Esophagus muscularis mucosa (tissue), 4 donors: Measurements from ENCODE around the gene UBE2V1. TPM values are rescaled to one million over a fixed set of nuclear protein-coding genes. Genes with fewer than 3 reads are reported as not detected.

Source experiments
- DNase-seq: peaks from one replicate; pipeline ENCODE4 v3.0.0-alpha.2; 2017; ENCODE audit errors: extremely low spot score
- H3K27ac ChIP-seq, 4 donors: fragments of 200-600 bp; sonication (generic); replicated peaks in 1 of 4; 1 replicate in 3 of 4; 2 replicates in 1 of 4; pipeline ENCODE4 v1.5.1; 2016 to 2019; ENCODE audit warnings: mild to moderate bottlenecking in 1 of 4
- H3K27me3 ChIP-seq, 4 donors: fragments of 200-600 bp; sonication (generic); one replicate each; pipeline versions ENCODE4 v1.5.1 to v1.6.0; 2016 to 2019
- H3K36me3 ChIP-seq, 4 donors: fragments of 200-600 bp; sonication (generic); one replicate each; pipeline ENCODE4 v1.5.1; 2016 to 2019
- H3K4me1 ChIP-seq, 4 donors: fragments of 200-600 bp; sonication (generic); one replicate each; pipeline ENCODE4 v1.5.1; 2016 to 2019
- H3K4me3 ChIP-seq, 4 donors: fragments of 200-600 bp; sonication (generic); 1 replicate in 2 of 4; 2 replicates in 2 of 4; pipeline ENCODE4 v1.5.1; 2016 to 2019; ENCODE audit warnings: mild to moderate bottlenecking in 4 of 4, moderate library complexity in 1 of 4
- H3K9me3 ChIP-seq, 4 donors: fragments of 200-600 bp; sonication (generic); 1 replicate in 3 of 4; 2 replicates in 1 of 4; pipeline ENCODE4 v1.5.1; 2016 to 2019
- CTCF ChIP-seq, 3 experiments: fragments of 200-600 bp in 2 of 3; fragments of 450-650 bp in 1 of 3; sonication (generic) in 2 of 3; IDR thresholded peaks; one replicate each; pipeline ENCODE4 v1.5.1; 2017 to 2019; ENCODE audit warnings: antibody characterized with exemption in 3 of 3, mild to moderate bottlenecking in 2 of 3, moderate library complexity in 1 of 3
- EP300 ChIP-seq: sonication (generic); formaldehyde crosslinking; IDR thresholded peaks from one replicate; pipeline ENCODE4 v1.6.1; 2017; ENCODE audit warnings: antibody characterized with exemption
- POLR2A ChIP-seq: fragments of 450-650 bp; IDR thresholded peaks from one replicate; pipeline ENCODE4 v1.6.1; 2017; ENCODE audit warnings: antibody characterized with exemption, moderate library complexity, mild to moderate bottlenecking, low read depth
- POLR2AphosphoS5 ChIP-seq, 2 donors: sonication (generic); formaldehyde crosslinking; IDR thresholded peaks; one replicate each; pipeline ENCODE4 v1.6.1; 2017; ENCODE audit warnings: antibody characterized with exemption in 2 of 2
- WGBS: methylation state at CpG from one replicate; pipeline ENCODE4 v1.1.5; 2018; 5-methylcytosine and 5-hydroxymethylcytosine counted together
- intact Hi-C: fragments of 100-400 bp; cut with DNase I; formaldehyde crosslinking; loops from one replicate; pipeline ENCODE4 v1.15.1; 2023
- total RNA-seq, 4 donors: library from RNA; depleted of rRNA; stranded (reverse); fragments of >200 nt; gene quantifications; one replicate each; pipeline versions ENCODE4 v1.1.0 to v1.2.1, GENCODE V29; 2016

Gene UBE2V1
- total RNA-seq, 4 donors from 2014 or later, result 66.8 to 104 (median 78.3) TPM

DNA sequence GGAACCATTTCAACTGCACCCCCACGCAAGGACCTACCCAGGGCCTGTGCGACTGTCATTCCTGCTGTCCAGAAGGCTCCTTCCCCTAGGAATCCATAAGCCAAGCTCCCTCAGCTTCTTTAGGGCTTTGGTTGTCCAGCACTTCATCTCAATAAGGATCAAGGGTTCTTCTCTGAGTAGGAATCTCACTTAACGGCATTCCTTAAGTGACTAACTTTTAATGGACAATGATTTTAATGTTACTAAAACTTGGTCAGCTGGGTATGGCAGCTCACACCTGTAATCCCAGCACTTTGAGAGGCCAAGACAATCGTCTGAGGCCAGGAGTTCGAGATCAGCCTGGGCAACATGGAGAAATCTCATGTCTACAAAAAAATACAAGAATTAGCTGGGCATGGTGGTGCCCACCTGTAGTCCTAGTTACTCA lies 13.4 kb downstream of the UBE2V1 start:
- no peaks in the 10 kb centered on the region for H3K27me3 ChIP-seq
- H3K9me3 ChIP-seq, result no peaks in the 10 kb centered on the region
- 81% methylated on average over 5 of the region's 5 CpGs for WGBS
- H3K4me1 ChIP-seq, result peaks cover 55 to 79% (median 77%) of the 10 kb centered on the region in 4 donors
- peak overlapping the region; percentile 56 to 100 (median 61) for H3K27ac ChIP-seq
- no peak for DNase-seq
- TF ChIP-seq CTCF (IDR thresholded peaks at IDR 0.05) (no peak), POLR2AphosphoS5 (IDR thresholded peaks at IDR 0.05) (no peak), EP300 (no peak), POLR2A (no peak)
- intact Hi-C loops, result no loop called here
- H3K4me3 ChIP-seq, result no peak overlapping the region
- H3K36me3 ChIP-seq, result peaks cover 17 to 21% (median 19%) of the 10 kb centered on the region in 4 donors

DNA sequence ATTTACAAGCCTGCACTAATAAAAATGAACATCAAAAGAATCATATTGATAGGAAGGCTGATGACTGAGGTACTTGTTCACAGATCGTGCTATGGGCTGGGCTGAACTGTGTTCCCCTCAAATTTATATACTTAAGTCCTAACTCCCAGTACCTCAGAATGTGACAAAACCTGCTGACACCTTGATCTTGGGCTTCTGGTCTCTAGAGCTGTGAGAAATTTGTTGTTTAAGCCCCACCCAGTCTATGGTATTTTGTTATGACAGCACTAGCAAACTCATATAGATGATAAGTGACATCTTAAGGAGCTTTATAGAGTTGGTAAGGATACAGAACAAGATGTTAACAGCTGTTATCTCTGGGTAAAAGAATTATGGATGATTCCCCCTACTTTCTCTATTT lies 13.8 kb downstream of the UBE2V1 start:
- DNase-seq, result no peak
- no peak overlapping the region for H3K4me3 ChIP-seq
- no peaks in the 10 kb centered on the region for H3K9me3 ChIP-seq
- H3K4me1 ChIP-seq, result peaks cover 55 to 75% (median 72%) of the 10 kb centered on the region in 4 donors
- TF ChIP-seq EP300 (no peak), POLR2A (no peak), POLR2AphosphoS5 (IDR thresholded peaks at IDR 0.05) (no peak), CTCF (IDR thresholded peaks at IDR 0.05) (no peak)
- peak overlapping the region; percentile 56 to 100 (median 61) for H3K27ac ChIP-seq
- no peaks in the 10 kb centered on the region for H3K27me3 ChIP-seq
- peaks cover 19 to 25% (median 22%) of the 10 kb centered on the region in 4 donors for H3K36me3 ChIP-seq
- 25% methylated on average over 1 of the region's 1 CpG for WGBS
- intact Hi-C loops, result no loop called here

DNA sequence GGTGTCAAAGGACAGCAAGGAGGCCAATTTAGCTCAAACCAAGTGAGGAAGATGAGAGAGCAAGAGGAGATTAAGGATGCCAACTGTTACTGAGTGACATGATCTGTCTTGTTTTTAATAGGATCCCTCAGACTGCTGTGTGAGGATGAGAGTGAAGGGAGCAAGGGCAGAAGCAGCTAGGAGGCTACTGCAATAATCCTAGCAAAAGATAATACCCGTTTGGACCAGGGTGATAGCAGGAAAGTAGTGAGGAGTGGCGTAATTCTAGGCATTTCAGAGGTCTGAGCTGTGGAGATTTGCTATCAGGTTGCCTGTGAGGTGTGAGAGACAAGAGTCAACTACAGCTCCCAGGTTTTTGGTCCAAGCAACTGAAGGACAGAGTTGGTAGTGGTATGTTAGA lies 14.7 kb downstream of the UBE2V1 start:
- Histone ChIP-seq H3K4me3 (no peak overlapping the region), H3K4me1 (peaks cover 59 to 68% (median 67%) of the 10 kb centered on the region in 4 donors), H3K36me3 (peaks cover 19 to 30% (median 24%) of the 10 kb centered on the region in 4 donors), H3K27me3 (no peaks in the 10 kb centered on the region), H3K9me3 (no peaks in the 10 kb centered on the region), H3K27ac (peak overlapping the region in 3 of 4 donors; percentile 19 to 100 (median 66))
- no peak for TF ChIP-seq EP300
- TF ChIP-seq CTCF (IDR thresholded peaks at IDR 0.05), result no peak
- no peak for TF ChIP-seq POLR2AphosphoS5 (IDR thresholded peaks at IDR 0.05)
- TF ChIP-seq POLR2A, result no peak
- intact Hi-C loops, result no loop called here
- WGBS, result 74% methylated on average over 2 of the region's 2 CpGs
- no peak for DNase-seq

DNA sequence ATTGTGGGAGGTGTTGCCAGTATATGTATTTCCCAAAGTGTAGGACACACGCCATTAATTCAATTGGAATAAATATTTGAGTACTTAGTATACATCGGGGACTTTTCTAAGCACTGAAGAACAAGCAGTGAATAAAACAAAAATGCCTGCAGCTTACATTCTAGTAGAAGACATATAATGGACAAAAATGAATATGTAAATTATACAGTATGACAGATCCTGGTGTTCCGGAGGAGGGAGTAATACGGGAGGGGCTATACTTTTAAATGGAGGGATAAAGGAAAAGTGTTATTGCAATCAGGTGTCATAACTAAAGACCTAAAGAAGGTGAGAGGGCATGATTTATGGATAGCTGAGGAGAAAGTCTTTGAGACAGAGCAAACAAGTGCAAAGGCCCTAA lies 15.1 kb downstream of the UBE2V1 start:
- H3K9me3 ChIP-seq, result no peaks in the 10 kb centered on the region
- H3K4me3 ChIP-seq, result no peak overlapping the region
- no peaks in the 10 kb centered on the region for H3K27me3 ChIP-seq
- H3K4me1 ChIP-seq, result peaks cover 61 to 69% (median 68%) of the 10 kb centered on the region in 4 donors
- H3K27ac ChIP-seq, result peak overlapping the region in 3 of 4 donors; percentile 19 to 100 (median 66)
- no peak for TF ChIP-seq POLR2AphosphoS5 (IDR thresholded peaks at IDR 0.05)
- TF ChIP-seq CTCF (IDR thresholded peaks at IDR 0.05), result no peak
- TF ChIP-seq EP300, result no peak
- no peak for TF ChIP-seq POLR2A
- 63% methylated on average over 4 of the region's 4 CpGs for WGBS
- intact Hi-C loops, result no loop called here
- peaks cover 19 to 31% (median 26%) of the 10 kb centered on the region in 4 donors for H3K36me3 ChIP-seq
- DNase-seq, result no peak

DNA sequence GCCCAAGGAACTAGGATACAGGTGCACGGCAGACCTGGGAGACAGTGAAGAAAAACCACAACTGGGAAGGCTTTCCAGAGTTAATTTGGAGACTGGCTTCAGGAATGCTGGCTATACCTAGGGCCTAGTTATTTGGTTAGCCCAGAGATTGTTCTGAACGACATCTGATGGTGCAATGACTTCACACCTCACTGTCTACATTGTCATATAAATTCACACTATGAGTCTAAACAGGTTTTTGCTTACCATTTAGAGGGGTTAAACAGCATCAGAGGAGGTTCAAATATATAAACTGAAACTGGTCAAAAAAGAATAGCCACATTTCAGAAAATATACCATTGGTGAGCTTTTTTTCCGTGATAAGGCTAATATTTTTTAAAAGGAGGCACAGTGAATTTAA lies 16.7 kb downstream of the UBE2V1 start:
- Histone ChIP-seq H3K4me1 (peaks cover 54 to 65% (median 63%) of the 10 kb centered on the region in 4 donors), H3K9me3 (no peaks in the 10 kb centered on the region), H3K27me3 (no peaks in the 10 kb centered on the region), H3K4me3 (no peak overlapping the region), H3K27ac (no peak overlapping the region), H3K36me3 (peaks cover 22 to 32% (median 27%) of the 10 kb centered on the region in 4 donors)
- intact Hi-C loops, result no loop called here
- 95% methylated on average over 3 of the region's 3 CpGs for WGBS
- TF ChIP-seq EP300 (no peak), CTCF (IDR thresholded peaks at IDR 0.05) (no peak), POLR2A (no peak), POLR2AphosphoS5 (IDR thresholded peaks at IDR 0.05) (no peak)
- no peak for DNase-seq
